GM21737 (cell line): ENCODE results near the gene RIOK3.
"Not testable (repeated sequence)": the region's sequence is repeated elsewhere in the genome, so short reads cannot be mapped to it uniquely, and the experiment has no call there.

Experiments
- ATAC-seq: cut with Tn5 transposase; IDR thresholded peaks from one replicate; pipeline ENCODE4 v1.9.1; 2021; ENCODE audit warnings: mild to moderate bottlenecking, moderate library complexity; ENCODE audit not compliant: unreplicated experiment

The RIOK3 gene

GRCh38 chr18:23450022-23450421, 3.1 kb upstream of the RIOK3 start:
- no peak for ATAC-seq

DNA sequence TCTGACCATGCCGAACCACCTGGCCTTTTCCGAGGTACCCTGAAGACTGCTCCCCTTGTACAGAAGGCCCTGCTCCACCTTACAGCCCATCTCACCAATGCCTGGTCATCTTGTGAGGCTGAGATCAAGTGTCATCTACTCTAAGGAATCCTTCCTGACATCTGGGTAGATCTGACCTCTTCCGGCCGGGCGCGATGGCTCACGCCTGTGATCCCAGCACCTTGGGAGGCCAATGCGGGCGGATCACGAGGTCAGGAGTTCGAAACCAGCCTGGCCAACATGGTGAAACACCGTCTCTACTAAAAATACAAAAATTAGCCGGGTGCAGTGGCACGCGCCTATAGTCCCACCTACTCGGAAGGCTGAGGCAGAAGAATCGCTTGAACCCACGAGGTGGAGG, 2.1 kb upstream of the RIOK3 start:
- no peak for ATAC-seq

GRCh38 chr18:23451491-23451890, 1.6 kb upstream of the RIOK3 start:
- ATAC-seq: no peak

- ATAC-seq: no peak
Observed at GRCh38 chr18:23452347-23452727, 750 bp upstream of the RIOK3 start.

DNA sequence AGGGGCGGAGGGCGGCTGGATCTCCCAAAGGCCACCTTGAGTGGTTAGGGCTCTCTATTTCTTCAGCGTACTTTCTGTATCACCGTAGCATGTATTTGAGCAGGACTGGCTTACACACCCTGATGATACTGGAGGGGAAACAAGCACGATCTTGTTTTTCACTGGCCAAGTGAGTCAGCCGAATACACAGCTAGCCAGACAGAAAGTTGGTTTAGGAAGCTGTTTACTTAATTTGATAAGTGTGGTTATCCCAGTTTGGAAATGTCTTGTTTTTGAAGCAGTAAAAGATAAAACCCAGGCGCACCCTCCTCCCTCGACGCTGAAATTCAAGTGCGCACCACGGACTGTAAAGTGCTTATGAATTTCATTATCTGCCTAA, 582 bp downstream of the RIOK3 start:
- peak; percentile 4 for ATAC-seq

- ATAC-seq: no peak
Observed at GRCh38 chr18:23456835-23457234, 3.7 kb downstream of the RIOK3 start.

DNA sequence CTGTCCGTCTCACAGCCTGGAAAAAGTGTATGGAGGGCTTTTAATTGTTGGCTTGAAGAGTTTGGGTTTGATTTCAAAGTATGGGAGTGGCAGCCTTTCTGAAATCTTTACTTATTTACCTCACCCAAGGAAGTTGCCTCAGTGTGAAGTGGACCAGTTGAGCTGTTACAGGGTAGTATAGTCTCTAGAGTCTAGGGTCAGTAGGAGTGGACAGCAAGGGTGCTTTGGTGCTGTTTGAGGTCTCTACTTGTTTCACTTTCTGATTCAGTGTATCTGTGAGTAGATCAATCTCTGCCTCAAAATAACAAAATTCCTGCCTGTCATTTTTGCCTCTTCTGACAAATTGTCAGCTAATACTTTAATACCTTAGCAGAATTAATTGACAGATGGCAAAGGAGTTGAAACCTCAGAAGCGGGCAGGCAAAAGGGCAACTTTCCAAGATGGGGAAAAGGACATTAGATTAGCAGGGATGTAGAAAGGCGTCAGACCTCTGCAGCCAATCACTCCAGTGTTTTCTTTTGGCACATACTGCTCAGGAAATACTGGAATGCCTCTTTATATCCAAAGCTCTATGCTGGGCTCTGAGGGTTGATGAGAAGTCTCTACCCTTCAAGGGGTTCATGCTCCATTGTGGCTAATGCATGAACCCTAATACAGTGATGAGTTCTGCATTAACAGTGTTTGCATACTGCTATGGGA, 5.9 kb downstream of the RIOK3 start:
- ATAC-seq: no peak

- no peak for ATAC-seq
Observed at GRCh38 chr18:23459530-23459921, 6.4 kb downstream of the RIOK3 start.

- no peak for ATAC-seq
Observed at GRCh38 chr18:23460285-23461273, 7.5 kb downstream of the RIOK3 start.

- no peak for ATAC-seq
Observed at GRCh38 chr18:23462876-23463275, 9.8 kb downstream of the RIOK3 start.

- ATAC-seq: no peak
Observed at GRCh38 chr18:23468753-23469459, 15.8 kb downstream of the RIOK3 start.

- ATAC-seq: no peak
Observed at GRCh38 chr18:23470620-23471387, 17.7 kb downstream of the RIOK3 start.

DNA sequence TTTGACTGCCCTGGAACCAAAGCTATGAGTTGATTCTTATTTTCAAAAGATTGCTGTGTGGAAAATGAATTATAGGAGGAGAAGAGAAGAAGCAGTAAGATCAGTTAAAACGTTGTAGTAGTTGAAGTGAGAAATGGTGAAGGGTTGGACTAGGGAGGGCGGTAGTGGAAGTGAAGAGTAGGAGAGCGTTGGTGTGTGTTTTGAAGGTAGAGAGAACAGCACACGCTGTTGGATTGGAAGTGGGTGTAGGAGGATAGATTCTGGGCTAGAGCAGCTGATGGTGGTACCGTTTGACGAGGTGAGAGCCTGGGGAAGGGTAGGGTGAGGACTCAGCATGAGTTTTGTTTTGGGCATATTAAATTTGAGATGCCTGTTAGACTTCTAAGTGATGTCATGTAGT, 18.4 kb downstream of the RIOK3 start:
- ATAC-seq: no peak

DNA sequence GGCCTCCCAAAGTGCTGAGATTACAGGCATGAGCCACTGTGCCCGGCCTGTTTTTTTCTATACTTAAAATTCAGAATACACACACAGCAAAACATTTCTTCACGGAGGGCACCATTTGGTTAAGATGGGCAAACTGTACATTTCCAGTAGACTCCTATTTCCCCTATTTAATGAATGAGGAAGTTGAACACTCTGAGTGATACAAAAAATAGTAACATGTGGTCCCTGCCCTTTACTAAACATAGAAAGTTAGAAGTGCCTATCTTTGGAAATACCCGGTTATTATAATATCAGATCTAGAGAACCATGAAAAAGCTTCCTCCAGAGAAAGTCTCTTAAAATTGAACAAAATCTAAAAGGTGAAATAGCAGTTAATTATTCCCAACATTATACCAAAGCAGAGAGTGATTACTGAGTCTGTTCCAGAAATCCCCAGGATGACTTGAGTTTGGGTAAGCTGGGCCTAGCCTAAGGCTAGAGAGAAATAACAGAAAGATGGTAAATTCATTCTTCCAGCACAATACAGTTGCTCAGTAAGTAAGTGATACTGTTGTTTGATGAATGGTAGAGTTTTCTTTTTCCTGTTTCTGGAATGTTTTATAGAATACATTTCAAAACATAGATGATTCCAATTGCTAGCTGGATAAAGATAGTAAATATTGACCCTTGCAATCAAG, 26.9 kb downstream of the RIOK3 start:
- ATAC-seq: no peak

DNA sequence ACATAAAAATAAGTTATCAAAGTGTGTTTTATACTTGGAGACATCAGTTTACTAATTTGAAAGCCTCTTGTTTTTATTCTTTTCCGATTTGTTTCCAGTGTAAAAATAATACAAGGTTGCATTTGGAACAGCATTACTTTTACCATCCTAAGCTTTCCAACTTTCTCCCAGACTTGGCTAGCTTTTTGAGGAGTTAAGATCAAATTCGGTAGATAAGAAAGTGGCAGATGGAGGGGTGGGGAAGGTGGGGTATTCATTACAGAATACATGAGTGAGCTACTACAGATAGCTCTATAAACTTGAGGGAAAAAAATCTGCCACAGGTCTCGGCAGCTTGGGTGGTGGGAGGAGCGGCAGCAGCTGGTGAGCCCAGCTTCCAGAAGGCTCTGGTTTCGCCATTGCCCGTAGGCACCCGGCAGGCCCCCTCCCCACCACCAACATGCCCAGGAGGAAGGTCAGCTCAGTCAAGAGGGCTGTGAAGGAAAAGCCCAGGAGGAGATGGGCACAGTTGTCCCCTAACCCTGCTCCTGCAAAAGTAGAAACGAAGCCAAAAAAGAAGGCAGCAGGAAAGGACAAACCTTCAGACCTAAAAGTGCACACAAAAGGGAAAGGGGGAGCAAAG, 31.6 kb downstream of the RIOK3 start:
- ATAC-seq: no peak

GRCh38 chr18:23485386-23485785, 32.3 kb downstream of the RIOK3 start:
- ATAC-seq: no peak

- ATAC-seq: peak; percentile 75
Observed at GRCh38 chr18:23487738-23488570, 34.9 kb downstream of the RIOK3 start.

DNA sequence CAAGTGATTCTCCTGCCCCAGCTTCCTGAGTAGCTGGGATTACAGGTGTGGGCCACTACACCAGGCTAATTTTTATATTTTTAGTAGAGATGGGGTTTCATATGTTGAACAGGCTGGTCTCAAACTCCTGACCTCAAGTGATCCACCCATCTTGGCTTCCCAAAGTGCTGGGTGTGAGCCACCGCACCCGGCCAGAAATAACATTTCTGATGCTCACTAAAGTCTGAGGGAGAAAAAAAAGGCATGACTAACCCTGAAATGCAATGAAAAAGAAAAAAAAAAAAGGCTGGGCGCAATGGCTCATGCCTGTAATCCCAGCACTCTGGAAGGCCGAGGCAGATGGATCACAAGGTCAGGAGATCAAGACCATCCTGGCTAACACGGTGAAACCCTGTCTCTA, 36.5 kb downstream of the RIOK3 start:
- not testable (repeated sequence) for ATAC-seq

GRCh38 chr18:23493654-23494053, 40.6 kb downstream of the RIOK3 start:
- ATAC-seq: no peak
